Measurements from ENCODE around the gene ZDHHC3.

- no peak for TF ChIP-seq CTCF (IDR thresholded peaks at IDR 0.05; ENCODE audit: low read length)
- no peak for TF ChIP-seq EZH2 (optimal IDR thresholded peaks at IDR 0.05; ENCODE audit: low read depth, low read length)
- TF ChIP-seq EZH2phosphoT487 (IDR thresholded peaks at IDR 0.05; ENCODE audit: low read length), result no peak
These were observed 17.7 kb upstream of the ZDHHC3 start for GRCh38 chr3:44993471-44994205.
